ENCODE results near the gene SMIM44.

SMIM44 gene

DNA sequence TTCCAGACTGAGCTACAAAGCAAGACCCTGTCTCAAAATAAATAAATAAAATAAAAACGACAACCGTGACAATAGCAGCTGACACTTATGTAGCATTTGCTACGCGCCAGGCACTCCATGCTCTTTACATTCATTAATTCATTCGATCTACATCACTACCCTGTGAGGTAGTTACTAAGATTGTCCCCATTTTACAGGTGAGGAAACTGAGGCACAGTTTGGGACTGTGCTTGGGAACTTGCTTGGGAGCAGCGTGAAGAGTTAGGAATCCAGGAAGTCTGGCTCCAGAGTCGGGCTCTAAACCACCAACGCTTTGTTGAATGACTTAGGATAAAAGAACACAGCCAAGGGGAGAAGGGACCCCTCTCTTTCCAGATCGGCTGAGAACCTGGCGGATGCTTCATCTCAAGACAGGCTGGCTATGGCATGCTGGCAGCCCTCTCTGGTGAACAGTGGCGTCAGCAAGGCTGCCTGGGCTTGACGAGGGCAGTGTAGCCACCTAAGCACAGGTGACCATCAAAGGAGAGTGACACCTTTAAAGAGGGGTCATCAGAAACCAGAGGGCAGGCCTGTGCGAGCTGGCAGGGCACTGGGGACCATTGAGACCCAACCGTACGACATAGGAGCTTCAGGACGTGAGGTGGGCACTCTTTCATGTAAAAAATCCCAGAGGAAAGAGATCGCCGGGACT is 16.6 kb upstream of the SMIM44 start:
- no peak for DNase-seq

DNA sequence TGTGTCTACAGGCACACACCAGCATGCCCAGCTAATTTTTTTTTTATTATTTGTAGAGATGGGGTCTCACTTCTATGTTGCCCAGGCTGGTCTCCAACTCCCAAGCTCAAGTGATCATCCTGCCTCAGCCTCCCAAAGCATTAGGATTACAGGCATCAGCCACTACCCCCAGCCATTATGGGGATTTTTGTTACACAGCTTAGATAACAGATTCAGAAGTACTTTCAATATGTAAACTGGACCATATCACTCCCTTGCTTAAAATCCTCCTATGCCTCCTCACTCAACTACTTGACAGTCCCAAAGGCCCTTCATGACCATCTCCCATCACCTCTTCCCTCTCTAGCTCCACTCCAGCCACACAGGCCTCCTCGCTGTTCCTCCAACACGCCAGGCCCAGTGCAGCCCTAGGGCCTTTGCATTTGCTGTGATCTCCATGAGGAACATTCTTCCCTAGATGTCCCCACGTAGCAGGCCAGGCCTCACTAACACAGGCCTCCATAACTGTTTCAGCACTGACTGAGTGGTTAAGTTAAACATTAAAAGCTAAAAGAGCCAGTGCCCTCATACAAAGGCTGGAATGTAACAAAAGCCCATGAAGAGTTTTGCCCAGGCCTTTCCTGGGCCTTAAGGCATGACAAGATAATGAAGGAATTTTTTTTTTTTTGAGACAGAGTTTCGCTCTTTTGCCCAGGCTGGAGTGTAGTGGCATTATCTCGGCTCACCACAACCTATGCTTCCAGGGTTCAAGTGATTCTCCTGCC is 14.7 kb upstream of the SMIM44 start:
- DNase-seq = no peak

DNA sequence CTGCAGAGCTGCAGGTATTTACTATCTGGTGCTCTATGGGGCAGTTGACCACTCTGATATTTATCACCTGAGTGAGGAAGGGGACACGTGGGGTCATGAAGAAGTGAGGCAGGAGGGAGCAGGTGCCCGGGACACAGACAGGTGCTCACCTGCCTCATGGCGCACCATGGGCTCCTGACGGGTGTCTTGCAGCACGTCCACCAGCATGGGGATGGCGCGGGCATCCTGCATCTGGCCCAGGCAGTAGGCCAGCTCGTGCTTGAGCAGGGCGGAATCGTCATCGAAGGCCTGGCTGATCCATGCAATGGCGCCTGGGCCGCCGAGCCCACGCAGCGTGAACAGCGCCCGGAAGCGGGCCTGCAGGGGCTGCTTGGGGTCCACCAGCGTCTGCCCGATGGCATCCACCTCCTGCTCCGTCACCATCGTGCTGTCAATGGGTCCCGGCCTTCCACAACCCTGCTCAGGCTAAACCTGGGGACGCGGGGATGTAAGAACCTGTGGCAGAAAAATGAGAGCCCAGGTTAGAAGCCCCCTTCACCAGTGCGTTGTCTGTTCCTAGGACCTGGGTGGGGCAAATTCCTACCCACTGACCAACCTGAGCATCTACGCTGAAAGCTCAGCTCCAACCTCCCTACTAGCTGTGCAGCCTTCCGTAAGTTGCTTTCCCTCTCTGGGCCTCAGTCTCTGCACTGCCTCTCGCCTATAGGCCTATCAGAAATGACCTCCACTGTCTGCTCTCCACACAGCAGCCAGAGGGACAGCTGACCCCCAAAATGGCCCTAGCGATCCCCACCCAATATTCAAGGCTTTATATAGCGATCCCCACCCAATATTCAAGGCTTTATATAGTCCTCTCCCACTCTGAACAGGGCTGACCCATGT is 13.4 kb upstream of the SMIM44 start:
- DNase-seq = no peak

GRCh38 chr19:3494559-3494958 is 11.3 kb upstream of the SMIM44 start:
- DNase-seq = no peak

DNA sequence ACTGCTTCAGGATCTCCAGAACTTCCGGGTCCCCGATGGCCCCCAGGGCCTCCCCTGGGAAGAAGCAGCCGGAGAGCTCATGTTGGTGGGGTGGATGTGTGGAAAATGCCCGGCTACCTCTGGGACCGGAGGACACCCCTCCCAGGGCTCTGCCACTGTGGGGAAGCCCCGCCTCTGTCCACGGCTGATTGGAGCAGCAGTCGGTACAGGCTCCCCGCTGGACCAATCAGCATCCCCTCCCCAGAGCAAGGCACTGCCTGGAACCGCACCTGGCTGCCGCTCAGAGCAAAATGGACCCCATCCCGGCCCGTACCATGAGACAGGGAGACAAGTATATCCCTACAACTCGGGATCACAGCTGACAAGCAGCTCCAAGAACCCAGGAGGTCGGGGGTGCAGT is 10.8 kb upstream of the SMIM44 start:
- DNase-seq = no peak

DNA sequence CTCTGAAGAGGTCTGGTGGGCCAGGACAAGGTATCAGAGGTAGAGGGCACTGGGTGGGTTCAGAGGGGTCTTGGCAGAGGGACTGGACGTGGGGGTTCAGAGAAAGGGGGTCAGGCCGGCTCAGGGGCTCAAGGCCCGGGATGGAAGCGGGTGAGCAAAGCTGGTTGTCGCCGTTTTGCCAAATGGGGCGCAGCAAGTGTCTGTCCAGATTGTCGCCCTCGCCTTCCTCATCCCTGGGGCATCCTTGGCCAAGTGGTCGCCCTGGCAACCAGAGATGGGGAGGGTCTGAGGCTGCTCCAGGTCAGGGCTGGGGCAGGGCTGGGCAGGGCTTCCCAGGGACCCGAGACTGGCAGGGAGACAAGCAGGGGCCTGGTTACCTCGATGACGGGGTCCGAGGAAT is 10.4 kb upstream of the SMIM44 start:
- DNase-seq = no peak

DNA sequence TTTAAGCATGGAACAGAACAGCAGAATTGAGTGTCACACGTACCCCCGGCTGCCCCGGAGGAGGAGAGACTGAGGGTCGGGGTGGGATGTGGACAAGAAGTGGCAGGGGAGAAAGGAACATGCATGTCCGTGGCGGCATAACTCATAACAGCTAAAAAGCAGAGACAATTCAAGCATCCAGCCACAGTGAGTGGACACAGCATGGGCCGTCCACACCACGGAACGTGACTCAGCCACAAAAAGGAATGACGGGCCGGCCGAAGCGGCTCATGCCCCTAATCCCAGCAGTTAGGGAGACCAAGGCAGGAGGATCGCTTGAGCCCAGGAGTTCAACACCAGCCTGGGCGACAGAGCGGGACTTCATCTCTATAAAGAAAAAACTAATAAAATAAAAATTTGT is 9.7 kb upstream of the SMIM44 start:
- no peak for DNase-seq

GRCh38 chr19:3492131-3492839 is 9.0 kb upstream of the SMIM44 start:
- DNase-seq = no peak

GRCh38 chr19:3491396-3492119 is 8.3 kb upstream of the SMIM44 start:
- no peak for DNase-seq

DNA sequence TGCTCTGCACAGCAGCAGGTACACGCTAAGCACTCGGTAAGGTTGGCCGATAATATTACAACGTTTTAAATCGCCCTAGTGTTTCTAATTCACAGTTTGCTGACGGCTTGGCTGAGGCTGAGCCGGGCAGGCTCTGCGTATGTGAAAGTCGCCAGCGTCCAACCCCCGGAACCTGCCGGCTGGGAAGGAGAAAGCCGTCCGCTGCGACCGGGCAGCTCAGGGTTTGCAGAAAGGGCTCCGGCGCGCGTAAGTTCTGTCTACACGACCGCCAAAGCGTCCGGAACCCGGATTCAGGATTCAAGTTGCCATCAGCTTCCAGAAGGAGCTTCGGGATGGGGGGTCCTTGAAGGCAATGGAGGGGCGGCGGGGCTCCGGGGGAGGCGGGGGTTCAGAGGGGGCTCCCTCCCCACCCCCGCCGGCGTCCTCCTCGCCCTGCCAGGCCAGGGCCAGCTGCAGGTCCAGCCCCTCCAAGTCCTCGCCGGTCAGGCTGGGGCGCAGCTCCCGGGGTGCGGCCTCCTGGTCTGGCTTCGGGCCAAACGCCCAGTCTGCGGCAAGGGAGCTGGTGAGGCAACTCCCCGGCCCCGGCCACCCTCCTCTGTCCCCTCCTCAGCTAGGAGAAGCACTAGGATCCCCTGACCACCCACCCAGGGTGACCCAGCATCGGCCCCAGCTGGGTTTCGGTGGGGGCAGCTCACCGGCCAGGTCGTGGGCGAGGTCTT is 575 bp downstream of the SMIM44 start:
- DNase-seq = peak; percentile 40

DNA sequence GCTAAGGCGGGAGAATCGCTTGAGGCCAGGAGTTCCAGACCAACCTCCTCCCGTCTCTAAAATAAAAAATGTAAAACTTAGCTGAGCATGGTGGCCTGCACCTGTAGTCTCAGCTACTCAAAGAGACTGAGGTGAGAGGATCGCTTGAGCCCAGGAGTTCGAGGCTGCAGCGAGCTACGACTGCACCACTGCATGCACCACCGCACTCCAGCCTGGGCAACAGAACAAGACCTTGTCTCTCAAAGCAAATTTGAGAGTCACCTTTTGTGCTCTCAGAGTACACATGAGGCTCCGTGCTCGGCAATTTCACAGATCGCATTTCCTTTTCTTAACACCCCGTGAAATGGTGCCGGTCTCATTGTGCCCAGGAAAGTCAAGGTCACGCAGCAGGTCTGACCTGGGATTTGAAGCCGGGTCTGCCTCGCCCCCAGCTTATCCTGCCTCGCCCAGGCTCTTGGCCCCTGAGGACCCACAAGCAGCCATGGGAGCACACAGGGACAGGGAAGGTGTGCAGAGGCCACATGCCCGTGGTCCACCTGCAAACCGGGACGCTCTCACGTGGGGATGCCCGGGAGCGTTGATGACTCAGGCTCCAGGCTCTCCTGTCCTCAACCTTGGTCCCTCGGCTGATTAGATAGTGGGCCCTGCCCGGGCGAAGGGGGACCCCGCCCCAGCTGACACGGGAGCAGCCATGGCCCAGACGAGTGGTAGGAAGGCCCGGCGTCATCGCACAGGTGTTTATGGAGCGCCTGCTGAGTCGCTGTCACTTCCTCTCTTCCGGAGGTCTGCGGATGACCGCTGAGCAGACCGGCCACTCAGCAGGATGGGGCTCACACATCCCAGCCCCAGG is 1.8 kb downstream of the SMIM44 start:
- DNase-seq = no peak

GRCh38 chr19:3480383-3481091 is 2.7 kb downstream of the SMIM44 start, which contains the start of gene SMIM24:
Gene SMIM24 (minus strand): TSS chr19:3480525. CDS start chr19:3480463, 62 bp downstream.
- DNase-seq = no peak

DNA sequence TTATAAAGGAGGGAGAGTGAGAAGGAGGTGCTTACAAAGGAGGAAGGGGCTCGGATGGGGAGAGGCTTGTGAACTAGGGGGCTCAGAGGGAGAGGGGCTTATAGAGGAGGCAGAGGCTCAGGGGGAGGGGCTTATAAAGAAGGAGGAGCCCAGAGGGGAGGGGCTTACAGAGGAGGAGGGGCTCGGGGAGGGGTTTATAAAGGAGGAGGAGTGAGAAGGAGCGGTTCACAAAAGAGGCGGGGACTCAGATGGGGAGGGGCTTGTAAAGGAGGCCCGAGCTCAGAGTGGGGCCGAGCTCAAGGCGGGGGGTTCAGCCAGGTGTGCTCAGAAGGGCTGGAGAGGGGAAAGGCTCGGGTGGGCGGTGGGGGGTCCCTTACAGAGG is 3.4 kb downstream of the SMIM44 start:
- DNase-seq = no peak

- DNase-seq = no peak
Observed at GRCh38 chr19:3479177-3479833, 3.9 kb downstream of the SMIM44 start.

GRCh38 chr19:3478409-3479176 is 4.6 kb downstream of the SMIM44 start:
- DNase-seq = no peak

- no peak for DNase-seq
Observed at GRCh38 chr19:3477951-3478350, 5.3 kb downstream of the SMIM44 start.

DNA sequence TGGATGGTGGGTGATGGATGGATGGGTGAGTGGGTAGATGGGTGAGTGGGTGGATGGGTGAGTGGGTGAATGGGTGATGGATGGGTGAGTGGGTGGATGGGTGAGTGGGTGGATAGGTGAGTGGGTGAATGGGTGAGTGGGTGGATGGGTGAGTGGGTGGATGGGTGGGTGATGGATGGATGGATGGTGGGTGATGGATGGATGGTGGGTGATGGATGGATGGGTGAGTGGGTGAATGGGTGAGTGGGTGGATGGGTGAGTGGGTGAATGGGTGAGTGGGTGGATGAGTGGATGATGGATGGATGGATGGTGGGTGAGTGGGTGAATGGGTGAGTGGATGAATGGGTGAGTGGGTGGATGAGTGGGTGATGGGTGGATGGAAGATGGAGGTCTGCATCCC is 5.7 kb downstream of the SMIM44 start:
- DNase-seq = no peak

DNA sequence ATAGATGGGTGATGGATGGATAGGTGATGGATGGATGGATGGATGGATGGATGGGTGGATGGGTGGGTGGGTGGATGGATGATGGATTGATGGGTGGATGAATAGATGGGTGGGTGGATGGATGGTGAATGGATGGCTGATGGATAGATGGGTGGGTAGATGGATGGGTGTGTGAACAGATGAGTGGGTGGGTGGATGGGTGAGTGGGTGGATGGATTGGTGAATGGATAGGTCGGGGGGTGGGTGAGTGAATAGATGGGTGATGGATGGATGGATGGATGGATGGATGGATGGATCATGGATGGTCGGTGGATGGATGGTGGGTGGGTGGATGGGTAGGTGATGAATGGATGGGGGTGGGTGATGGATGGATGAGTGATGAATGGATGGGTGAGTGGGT is 6.4 kb downstream of the SMIM44 start:
- DNase-seq = no peak

GRCh38 chr19:3475449-3475848 is 7.8 kb downstream of the SMIM44 start:
- no peak for DNase-seq

Data from NCI-H774 (cell line).